ENCODE data around the gene C5orf15.

DNA sequence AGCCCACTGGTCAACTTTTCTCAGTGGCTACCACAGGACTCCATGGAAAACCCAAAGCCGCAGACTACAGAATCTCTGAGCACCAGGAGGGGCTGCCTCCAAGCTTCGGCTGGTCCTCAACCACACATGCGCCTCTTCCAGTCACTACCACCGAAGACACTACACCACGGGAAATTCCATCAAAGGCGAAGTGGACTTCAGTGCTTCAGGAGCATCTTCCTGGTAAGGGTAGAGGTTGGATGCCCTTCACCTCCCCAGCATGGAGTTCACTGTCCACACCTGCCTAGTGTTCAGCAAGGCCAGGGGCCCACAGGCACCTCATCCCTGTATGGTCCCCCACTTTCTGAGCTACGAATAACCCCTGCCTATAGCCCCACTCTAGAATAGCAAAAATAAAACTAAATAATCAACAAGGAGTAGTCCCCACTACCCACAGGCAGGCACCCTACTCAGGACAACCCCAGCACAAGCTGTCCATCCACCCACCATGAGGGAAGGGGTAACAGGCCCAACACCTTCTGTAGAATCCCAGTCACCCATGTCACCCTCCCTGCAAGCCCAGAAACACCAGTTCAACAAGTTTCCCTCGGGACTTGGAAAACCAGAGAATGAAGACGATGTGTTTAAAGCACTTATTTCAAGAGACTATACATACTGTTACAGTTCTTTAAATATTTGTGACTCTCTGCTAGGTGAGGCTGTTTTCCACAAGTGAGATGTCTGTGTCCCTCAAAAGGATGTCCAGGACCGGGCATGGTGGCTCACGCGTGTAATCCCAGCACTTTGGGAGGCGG, 33.7 kb upstream of the C5orf15 start:
- TF ChIP-seq CTCF (IDR thresholded peaks at IDR 0.05) (no peak), ZFX (IDR thresholded peaks at IDR 0.05; ENCODE audit: borderline replicate concordance) (no peak)

All from 22Rv1 (cell line).